NCI-H1417 treated with DMSO at 0.1 percent for 48 hours (cell line): ENCODE results near the gene CHRD.
"Not testable (repeated sequence)": the region's sequence is repeated elsewhere in the genome, so short reads cannot be mapped to it uniquely, and the experiment has no call there.

Experiments used
- DNase-seq: peaks from one replicate; lab custom pipeline; 2025; lab: John Stamatoyannopoulos, UW

CHRD gene

DNA sequence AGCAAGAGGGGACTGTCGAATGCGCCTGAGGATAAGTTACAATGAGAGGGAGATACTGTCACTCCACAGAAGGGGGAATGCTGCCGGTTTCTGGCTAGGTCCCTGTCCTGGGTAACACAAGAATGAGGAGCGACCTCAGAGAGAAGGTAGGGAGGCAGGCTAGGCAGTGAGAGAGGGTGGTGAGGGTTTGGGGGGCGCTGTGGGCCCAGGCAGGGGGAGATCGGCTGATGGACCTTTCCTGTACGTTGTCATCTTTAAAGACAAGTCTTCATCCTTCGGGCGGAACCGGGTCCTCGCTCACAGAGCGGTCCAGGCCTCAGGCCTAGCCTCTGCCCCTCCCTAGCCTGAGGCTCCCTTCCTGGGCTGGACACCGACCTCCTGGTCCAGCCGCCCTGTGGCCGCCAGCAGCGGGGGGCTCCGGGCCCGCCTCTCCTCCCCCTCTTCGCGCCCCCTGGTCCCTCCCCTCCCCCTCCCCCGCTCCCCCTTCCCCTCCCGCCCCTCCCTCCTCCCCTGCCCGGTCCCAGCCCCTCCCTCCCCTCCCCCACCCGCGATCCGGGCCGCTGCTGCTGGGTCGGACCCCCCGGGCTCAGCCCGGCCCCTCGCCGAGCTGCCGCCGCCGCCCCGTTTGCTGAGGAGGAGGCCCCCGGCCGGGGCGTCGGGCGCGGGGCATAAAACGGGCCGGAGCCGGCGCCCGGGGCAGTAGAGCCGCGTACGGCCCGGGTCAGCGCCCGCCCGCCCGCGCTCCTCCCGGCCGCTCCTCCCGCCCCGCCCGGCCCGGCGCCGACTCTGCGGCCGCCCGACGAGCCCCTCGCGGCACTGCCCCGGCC, at the start of gene CHRD:
TSS of gene CHRD (plus strand) at position 697 of the 827 bp plus-strand sequence. CDS start 265 bp downstream, outside the sequence.
- no peak for DNase-seq

DNA sequence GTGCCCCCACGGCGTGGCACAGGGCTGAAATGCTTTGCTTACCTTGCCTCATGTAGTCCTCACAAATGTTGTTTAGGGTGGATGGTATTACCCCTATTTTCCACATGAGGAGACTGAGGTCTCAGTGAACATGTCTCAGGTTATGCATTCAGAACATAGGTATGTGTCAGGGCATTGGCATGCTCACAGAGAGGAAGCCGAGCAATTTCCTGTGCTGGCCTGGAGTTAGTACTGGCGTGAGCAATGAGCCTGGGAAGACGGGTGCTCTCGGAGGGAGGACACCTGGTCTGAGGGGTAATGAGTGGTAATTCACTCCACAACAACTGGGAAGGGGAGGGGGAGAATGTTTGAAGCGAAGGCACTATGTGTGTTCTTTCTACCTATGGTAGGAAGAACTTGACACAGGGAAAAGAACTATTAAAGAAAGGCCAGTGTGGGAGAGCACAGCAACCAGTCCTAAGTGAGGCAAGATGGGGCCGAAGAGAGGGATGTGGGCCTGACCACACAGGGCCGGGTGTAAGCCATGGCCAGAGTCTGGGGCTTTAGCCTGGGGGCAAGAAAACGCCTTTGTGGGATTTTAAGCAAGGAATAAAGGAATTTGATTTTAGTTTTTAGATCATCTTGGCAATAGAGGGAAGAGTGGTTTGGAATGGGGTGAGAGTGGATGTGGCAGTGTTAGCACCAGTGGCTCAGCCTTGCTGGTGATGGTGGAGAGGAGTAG, 47.3 kb upstream of the CHRD start:
- DNase-seq: no peak

DNA sequence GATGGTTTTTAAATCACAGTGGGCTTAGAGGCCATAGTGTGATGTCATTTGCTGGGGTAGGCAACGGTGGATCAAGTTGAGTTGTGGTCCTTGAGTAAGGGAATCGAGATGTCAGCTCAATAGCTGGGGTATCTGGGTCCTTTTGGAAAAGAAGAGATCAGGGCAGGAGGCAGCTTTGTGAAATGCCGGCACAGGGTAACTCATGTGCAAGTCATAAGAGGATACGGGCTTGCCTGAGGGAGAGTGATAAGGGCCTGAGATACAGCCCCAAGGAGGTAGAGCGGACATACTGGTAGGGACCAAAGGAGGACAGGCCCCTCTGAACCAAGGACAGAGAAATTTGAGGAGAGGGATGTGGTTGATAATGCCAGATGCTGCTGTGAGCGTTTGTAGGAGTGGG, 46.7 kb upstream of the CHRD start:
- no peak for DNase-seq

DNA sequence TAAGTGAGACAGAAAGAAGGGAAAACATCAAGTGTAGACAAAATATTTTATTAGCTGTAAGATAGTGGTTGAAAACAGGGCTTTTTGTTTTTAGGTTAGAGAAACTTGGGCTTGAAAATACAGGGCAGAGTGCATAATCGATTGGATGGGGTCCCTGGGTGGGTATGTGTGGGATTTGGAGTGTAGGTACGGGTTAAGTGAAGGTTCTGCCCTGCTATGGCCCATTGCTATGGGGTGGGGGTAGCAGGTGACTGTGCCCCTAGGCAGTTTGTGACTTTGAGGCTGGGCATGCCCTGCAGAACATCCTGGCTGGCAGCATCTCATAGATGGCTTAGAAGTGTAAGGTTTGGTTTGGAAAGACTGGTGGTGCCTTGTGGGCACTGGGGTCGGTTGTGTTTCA, 46.2 kb upstream of the CHRD start:
- no peak for DNase-seq

DNA sequence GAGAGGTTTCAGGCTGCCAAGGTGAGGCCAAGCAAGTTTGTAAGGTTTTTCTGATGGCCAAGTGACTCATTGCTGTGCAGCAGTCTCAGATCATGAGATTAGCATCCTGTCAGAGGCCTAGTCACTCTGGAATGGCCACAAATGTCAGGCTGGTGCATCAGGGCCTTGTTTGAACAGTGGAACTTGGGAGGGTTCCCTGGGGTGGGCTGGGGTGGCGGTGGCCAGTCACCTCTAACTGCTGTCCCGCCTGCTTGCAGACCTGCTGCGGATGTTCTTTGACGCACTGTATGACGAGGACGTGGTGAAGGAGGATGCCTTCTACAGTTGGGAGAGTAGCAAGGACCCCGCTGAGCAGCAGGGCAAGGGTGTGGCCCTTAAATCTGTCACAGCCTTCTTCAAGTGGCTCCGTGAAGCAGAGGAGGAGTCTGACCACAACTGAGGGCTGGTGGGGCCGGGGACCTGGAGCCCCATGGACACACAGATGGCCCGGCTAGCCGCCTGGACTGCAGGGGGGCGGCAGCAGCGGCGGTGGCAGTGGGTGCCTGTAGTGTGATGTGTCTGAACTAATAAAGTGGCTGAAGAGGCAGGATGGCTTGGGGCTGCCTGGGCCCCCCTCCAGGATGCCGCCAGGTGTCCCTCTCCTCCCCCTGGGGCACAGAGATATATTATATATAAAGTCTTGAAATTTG, 45.2 kb upstream of the CHRD start:
- no peak for DNase-seq

DNA sequence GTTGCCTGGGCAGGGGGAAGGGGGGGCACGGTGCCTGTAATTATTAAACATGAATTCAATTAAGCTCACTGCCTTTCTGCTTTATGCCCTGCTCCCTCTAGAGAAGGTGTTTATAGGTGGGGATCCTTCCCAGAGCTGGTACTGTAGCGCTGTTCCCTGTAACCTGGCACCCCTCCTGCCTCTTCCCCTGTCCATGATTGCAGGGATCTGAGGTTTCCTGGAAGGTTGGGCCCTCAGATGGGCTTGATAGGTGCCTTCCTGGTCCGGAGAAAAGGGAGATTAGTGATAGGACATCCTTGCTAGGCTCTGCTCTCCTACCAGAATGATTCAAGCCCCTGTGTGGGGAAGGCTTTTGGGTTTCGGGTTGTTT, 44.6 kb upstream of the CHRD start:
- DNase-seq: no peak

DNA sequence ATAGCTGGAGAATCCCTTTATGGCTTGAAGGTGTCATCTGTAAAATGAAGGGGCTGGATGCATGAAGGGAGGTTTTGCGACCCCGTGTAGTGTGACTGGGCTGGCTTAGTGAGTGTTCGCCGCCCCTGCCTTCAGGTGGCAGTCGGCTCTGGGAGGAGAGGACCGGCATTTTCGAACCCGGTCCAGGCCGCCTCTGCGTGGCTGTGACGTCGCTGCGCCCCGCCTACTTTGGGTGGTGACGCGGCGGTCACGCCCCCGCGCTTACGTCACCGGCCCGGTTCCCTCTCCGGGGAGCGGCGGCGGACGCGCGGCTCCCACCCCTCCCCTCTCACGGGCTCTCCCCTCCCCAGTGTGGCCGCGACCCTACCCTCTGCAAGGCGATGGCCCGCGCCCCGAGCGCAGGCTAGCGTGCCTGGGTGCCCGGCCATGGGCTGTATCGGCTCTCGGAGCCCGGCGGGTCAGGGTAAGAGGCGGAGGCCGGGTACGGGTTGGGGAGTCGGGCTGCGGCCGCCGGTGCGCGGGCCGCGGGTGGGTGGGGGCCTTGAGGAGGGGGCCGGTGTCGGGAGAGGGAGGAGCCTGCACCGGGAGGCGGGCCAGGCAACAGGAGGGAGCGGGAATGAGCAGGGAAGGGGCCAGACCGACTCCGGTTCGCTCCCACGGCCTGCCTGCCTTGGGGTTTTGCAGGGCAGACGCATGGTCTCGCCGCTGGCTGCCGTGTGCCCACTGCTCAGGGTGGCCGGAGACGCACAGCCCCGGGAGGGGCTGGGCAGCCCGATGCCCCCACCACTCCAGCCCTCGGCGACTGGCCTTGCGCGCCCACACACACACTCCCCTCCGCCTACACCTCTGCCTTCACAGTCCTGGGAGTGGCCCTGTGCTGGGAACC, 44.0 kb upstream of the CHRD start:
- peak; percentile 15 for DNase-seq

DNA sequence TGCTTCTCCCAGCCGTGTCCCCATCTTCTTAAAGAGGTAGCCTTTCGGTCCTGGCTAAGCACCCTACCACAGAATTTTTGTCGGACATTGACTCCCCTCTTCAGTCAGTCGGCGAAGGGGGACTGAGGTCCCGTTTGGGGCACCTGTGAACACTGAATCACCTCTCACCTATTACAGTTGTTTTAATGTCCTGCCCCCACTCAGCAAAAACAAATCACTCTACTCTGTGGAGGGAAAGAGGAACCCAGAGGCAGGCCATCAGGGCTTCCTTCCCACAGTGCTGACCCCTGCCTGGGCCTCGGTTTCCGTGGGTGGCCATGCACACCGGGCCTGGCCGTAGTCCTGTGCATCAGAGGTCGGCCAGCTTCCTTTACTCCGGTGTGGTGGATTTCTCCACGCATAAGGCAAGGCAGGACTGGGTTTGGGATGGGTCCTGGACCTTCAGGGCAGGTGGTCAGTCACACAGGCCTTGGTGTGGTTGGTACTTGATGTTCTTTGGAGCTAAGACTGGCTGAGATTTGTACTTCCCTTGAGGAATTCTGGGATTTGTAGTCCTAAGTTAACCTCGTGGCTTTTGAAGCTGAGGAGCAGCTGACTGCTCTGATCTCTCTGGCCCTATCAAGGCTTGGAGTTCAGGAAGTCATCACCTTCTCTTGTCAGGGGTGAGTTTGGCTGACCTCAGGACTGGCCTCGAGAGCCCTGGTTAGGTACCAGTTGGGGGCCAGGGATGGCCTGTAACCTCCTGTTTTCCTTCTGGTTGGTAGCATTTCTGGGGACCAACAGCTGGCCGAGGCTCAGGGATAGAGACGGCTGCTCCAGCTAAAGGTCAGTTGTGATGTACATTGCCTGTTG, 43.1 kb upstream of the CHRD start:
- DNase-seq: no peak

DNA sequence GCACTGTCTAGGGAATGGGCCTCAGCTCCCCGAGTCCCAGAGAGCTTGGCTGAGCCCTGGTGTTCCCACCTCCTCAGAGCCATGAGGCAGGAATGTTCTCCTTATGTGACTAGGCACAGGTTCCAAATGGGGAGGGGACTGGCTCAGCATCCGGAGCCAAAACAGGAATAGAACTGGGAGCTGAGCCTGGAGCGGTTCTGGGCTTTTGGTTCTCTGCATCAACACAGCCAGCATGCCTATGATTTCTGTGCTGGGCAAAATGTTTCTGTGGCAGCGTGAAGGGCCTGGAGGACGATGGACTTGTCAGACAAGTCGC, 42.5 kb upstream of the CHRD start, which contains the start of gene FAM131A:
TSS of gene FAM131A (plus strand) at position 202 of the 316 bp plus-strand sequence. CDS start at position 233, 31 bp downstream.
- DNase-seq: no peak

DNA sequence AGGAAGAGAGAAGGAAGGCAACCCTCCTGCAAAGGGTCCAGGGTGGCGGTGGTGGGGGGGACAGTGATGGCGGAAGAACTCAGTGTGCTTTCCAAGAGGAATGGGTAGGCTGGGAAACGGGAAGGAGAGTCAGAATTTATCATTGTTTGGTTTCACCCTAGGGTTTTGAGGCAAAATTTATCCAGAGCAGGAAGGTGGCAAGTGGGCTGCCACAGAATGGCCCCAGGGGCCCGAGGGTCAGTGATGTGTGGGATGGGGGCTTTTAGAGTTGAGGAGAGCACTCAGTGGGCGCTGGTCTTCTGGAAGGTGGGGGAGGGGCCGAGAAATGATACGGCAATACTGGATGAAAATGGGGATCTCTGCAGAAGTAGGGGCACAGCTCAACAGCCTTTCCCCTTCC, 41.9 kb upstream of the CHRD start:
- no peak for DNase-seq

DNA sequence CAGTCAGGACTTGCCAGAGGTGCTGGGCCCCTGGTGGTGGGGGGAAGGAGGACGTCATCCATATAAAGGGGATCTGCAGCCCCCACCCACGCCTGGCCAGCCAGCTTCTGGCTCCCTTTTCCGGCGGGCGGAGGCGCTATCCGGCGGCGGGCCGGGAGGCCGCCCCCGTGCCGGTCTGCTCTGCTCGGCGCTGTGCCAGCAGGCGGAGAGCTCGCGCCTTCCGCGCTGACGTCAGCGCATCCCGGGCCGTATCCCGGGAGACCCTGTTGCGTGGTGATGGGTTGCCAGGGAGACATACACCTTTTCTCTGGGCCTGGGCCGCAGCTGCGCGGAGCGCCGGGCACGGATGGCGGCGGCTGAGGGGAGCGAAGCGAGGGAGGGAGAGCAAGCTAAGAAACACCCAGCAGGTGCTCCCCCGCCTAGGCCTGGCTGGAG, 41.3 kb upstream of the CHRD start:
- peak; percentile 82 for DNase-seq

DNA sequence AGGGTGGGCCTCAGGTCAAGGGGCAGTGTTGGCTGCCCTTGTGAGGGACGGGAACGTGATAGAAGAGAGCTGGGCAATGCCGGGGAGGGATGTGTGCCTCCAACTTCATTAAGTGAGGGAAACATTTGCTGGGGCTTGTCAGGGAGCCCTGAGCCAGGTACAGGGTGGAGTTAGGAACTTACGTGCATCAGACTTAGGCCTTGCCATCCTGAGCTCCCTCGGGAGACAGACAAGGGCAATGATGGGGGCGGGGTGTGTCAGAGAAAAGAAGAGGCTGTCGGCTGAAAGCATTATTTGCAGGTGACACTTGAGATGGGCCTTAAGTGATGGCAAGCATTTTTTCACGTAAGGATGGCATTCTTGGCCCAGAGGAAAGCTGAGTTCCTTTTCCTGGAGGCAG, 40.9 kb upstream of the CHRD start:
- no peak for DNase-seq

DNA sequence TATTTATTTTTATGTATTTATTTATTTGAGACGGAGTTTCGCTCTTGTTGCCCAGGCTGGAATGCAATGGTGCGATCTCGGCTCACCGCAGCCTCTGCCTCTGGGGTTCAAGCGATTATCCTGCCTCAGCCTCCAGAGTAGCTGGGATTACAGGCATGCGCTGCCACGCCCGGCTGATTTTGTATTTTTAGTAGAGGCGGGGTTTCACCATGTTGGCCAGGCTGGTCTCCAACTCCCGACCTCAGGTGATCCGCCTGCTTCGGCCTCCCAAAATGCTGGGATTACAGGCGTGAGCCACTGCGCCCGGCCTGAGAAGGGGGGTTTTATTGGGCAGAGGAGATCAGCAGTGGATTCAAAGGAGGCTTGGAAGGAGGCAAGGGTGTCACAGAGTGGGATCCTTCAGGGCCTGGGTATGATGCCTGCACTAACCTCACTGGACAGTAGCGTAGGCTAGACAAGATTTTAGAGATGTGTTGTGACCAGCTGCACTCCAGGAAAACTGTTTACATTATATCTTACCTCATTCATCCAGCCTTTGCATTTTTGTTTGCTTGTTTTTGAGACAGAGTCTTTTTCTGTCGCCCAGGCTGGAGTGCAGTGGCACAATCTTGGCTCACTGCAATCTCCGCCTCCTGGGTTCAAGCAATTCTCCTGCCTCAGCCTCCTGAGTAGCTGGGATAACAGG, 40.3 kb upstream of the CHRD start:
- not testable (repeated sequence) for DNase-seq

DNA sequence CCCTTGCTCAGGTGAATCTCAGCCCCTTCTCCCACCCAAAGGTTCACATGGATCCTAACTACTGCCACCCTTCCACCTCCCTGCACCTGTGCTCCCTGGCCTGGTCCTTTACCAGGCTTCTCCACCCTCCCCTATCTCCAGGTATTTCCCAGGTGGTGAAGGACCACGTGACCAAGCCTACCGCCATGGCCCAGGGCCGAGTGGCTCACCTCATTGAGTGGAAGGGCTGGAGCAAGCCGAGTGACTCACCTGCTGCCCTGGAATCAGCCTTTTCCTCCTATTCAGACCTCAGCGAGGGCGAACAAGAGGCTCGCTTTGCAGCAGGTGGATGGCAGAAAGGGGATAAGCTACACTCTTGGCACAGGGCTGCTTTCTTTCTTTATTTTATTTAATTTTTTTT, 37.9 kb upstream of the CHRD start:
- no peak for DNase-seq

DNA sequence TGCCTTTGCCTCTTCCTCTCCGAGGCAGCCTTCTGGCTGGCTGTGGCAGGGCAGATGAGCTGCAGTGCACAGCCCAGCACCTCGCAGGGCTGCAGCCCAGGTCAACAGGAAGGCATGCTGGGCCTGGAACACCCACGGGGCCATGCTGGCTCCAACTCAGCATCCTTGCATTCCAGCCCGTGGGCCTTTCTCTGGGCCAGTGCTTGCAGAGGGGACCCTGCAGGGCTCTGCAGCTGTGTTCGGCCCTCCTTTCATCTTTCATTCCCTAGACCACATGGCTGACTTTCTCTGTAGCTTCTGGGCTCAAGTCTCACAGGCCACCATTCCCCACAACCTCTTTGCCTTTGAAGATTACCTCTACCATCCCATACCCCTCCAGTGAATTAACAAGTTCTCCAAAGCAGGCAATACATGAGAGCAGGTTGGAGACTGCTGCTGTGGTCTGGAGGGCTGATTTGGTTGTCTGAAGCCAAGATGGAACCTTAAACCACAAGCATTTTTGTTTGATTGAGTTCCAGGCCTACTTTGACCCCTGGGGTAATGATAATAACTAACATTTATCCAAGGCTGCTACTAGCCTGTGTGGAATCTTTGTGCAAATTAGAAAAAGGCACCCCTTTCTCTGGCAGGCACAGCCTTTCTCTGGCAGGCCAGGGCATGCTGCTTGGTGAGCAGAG, 36.5 kb upstream of the CHRD start:
- no peak for DNase-seq

DNA sequence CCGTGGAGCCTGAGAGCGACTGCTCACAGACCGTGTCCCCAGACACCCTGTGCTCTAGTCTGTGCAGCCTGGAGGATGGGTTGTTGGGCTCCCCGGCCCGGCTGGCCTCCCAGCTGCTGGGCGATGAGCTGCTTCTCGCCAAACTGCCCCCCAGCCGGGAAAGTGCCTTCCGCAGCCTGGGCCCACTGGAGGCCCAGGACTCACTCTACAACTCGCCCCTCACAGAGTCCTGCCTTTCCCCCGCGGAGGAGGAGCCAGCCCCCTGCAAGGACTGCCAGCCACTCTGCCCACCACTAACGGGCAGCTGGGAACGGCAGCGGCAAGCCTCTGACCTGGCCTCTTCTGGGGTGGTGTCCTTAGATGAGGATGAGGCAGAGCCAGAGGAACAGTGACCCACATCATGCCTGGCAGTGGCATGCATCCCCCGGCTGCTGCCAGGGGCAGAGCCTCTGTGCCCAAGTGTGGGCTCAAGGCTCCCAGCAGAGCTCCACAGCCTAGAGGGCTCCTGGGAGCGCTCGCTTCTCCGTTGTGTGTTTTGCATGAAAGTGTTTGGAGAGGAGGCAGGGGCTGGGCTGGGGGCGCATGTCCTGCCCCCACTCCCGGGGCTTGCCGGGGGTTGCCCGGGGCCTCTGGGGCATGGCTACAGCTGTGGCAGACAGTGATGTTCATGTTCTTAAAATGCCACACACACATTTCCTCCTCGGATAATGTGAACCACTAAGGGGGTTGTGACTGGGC, 35.1 kb upstream of the CHRD start:
- DNase-seq: no peak

DNA sequence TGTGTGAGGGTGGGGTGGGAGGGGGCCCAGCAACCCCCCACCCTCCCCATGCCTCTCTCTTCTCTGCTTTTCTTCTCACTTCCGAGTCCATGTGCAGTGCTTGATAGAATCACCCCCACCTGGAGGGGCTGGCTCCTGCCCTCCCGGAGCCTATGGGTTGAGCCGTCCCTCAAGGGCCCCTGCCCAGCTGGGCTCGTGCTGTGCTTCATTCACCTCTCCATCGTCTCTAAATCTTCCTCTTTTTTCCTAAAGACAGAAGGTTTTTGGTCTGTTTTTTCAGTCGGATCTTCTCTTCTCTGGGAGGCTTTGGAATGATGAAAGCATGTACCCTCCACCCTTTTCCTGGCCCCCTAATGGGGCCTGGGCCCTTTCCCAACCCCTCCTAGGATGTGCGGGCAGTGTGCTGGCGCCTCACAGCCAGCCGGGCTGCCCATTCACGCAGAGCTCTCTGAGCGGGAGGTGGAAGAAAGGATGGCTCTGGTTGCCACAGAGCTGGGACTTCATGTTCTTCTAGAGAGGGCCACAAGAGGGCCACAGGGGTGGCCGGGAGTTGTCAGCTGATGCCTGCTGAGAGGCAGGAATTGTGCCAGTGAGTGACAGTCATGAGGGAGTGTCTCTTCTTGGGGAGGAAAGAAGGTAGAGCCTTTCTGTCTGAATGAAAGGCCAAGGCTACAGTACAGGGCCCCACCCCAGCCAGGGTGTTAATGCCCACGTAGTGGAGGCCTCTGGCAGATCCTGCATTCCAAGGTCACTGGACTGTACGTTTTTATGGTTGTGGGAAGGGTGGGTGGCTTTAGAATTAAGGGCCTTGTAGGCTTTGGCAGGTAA, 34.3 kb upstream of the CHRD start:
- DNase-seq: no peak
